HG02571 (cell line): ENCODE results near the gene AMH.

ENCODE experiments used
- ATAC-seq: cut with Tn5 transposase; IDR thresholded peaks from one replicate; pipeline ENCODE4 v1.9.1; 2021; ENCODE audit warnings: mild to moderate bottlenecking, moderate library complexity; ENCODE audit not compliant: unreplicated experiment

AMH gene

GRCh38 chr19:2219726-2220125 lies 29.4 kb upstream of the AMH start:
- no peak for ATAC-seq

- no peak for ATAC-seq
Measured at GRCh38 chr19:2221250-2221831, 27.8 kb upstream of the AMH start.

- no peak for ATAC-seq
Measured at GRCh38 chr19:2221918-2222317, 27.2 kb upstream of the AMH start.

GRCh38 chr19:2223391-2223790 lies 25.7 kb upstream of the AMH start:
- no peak for ATAC-seq

- no peak for ATAC-seq
Measured at GRCh38 chr19:2223959-2224358, 25.2 kb upstream of the AMH start.

DNA sequence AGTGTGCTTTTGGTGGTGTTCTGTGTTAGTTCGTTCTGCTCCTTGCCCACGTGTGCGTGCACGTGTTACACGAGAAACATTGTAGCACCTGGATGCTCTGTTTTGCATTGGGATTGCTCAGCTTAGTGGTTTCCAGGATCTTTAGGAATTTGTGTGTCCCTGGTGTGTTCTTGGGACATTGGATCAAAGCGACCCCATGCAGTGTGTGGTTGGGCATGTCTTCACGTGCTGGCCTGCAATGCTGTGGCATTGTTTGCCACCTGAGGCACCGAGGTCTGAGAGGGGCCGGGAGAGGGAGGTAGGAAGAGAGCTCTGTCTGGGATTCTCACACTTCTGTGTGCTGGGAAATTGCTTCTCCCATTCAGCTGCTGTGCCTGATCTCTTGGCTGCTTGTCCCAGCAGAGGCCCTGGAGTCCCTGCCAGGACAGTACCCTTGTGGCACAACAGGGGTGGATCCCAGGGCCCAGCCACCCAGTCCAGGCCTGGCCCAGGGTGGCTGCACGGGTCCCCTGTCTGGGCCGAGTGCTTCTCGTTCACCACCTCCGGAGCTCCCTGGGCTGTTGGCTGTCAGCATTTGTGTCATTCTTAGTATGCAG lies 24.3 kb upstream of the AMH start:
- ATAC-seq, result no peak

DNA sequence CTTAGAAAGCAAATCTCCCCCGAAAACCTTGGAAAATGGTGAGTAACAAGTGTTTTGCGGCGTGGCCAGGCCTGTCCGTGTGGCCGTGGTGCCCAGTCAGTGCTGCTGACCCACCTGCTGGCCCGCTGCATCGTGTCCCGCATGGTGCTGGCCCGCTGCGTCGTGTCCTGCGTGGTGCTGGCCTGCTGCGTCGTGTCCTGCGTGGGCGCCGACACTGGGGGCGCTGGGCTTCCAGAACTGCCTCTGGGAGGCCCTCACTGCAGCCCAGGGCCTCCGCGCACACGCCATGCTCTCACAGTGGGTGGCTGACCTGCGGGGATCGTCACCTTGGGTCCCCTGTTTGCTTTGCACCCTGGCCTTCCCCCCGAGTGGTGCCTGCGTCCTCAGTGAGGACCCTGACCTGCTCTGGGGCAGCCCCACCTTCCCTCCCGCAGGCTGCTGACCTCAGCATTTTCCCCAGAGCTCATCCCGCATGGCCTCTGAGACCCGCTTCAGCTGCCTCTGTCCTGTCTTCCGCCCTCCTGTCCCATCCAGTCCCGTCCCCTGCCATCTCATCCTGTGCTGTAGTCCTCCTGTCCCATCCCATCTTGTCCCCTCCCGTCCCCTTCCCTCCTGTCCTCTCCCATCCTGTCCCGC lies 23.6 kb upstream of the AMH start:
- ATAC-seq, result no peak

DNA sequence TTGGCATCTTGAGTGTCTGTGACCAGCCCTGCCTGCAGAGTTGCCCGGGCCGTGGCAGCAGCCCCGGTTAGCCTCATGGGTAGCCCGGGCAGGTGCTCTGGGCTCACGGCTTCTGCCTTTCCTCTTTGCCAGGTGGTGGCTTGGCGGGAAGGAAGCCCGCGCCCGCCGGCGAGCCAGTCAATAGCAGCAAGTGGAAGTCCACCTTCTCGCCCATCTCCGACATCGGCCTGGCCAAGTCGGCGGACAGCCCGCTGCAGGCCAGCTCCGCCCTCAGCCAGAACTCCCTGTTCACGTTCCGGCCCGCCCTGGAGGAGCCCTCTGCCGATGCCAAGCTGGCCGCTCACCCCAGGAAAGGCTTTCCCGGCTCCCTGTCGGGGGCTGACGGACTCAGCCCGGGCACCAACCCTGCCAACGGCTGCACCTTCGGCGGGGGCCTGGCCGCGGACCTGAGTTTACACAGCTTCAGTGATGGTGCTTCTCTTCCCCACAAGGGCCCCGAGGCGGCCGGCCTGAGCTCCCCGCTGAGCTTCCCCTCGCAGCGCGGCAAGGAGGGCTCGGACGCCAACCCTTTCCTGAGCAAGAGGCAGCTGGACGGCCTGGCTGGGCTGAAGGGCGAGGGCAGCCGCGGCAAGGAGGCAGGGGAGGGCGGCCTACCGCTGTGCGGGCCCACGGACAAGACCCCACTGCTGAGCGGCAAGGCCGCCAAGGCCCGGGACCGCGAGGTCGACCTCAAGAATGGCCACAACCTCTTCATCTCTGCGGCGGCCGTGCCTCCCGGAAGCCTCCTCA lies 22.9 kb upstream of the AMH start:
- no peak for ATAC-seq

DNA sequence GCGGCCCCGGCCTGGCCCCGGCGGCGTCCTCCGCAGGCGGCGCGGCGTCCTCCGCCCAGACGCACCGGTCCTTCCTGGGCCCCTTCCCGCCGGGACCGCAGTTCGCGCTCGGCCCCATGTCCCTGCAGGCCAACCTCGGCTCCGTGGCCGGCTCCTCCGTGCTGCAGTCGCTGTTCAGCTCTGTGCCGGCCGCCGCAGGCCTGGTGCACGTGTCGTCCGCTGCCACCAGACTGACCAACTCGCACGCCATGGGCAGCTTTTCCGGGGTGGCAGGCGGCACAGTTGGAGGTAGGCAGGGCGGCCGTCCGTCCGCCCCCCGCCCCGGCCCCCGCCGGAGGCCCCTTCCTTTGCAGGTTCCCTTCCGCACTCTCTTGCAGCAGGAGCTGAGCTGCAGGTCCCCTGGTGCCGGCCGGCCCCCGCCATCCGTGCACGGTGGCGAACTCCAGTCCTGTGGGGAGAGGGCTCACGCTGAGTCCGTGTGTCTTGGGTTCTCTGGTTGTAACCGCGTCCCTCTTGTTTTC lies 22.2 kb upstream of the AMH start:
- ATAC-seq, result no peak

DNA sequence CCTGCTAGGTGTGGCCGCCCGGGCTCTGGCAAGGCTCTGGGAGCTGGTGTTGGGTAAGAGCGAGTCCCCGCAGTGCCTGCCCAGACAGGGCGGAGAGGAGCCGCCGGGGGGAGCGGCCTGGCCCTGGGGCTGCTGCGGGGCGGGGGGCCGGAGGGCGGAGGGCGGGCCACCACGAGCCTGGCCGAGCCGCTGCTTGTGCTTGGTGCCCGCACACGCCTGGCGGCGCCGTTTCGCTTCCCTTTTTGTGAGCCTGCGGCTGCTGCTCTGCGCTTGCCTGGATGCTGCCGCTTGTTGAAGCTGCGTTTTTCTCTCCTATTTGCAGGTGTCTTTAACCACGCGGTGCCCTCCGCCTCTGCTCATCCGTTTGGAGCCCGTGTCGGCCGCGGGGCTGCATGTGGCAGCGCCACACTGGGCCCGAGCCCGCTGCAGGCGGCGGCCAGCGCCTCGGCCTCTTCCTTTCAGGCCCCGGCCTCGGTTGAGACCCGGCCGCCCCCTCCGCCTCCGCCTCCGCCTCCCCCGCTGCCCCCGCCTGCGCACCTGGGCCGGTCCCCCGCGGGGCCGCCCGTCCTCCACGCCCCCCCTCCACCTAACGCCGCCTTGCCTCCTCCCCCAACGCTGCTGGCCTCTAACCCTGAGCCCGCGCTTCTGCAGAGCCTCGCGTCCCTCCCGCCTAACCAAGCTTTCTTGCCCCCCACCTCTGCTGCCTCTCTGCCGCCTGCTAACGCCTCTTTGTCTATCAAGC lies 21.5 kb upstream of the AMH start:
- ATAC-seq, result no peak

DNA sequence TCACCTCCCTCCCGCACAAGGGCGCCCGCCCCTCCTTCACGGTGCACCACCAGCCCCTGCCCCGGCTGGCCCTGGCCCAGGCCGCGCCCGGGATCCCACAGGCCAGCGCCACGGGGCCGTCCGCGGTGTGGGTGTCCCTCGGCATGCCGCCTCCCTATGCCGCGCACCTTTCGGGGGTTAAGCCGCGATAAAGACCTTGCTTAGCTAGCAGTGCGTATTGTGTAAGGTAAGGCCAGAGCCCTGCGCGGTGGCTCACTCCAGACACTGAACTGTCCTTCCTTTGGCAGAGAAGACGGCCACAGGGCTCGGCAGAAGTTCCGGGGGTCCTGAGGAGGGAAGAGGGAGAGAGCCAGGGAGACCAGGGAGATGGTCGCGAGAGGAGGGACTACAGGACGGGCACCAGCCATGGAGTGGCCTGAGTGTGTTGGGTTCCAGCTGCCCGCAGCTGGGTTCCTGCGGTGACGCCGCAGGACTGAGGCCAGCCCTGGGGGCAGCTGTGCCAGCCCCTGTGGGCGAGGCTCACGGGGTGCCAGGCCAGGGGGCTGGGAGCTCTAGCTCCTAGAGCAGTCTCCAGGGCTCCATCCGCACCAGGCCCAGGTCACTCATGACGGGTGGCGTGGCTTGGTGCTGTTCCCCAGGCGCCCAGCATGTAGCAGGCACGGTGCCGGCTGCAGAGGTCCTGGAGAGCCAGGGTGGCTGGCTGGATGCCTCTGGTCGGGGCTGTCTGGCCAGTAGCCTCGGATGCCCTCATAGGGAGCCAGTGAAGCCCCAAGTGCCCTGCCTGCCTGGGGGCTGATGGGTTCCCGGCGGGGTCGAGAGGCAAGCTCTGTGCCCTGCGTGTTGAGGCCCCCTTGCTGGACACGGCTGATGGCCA lies 20.7 kb upstream of the AMH start:
- no peak for ATAC-seq

- no peak for ATAC-seq
Measured at GRCh38 chr19:2229103-2230032, 19.8 kb upstream of the AMH start.

GRCh38 chr19:2230033-2230531 lies 19.0 kb upstream of the AMH start:
- ATAC-seq, result no peak

DNA sequence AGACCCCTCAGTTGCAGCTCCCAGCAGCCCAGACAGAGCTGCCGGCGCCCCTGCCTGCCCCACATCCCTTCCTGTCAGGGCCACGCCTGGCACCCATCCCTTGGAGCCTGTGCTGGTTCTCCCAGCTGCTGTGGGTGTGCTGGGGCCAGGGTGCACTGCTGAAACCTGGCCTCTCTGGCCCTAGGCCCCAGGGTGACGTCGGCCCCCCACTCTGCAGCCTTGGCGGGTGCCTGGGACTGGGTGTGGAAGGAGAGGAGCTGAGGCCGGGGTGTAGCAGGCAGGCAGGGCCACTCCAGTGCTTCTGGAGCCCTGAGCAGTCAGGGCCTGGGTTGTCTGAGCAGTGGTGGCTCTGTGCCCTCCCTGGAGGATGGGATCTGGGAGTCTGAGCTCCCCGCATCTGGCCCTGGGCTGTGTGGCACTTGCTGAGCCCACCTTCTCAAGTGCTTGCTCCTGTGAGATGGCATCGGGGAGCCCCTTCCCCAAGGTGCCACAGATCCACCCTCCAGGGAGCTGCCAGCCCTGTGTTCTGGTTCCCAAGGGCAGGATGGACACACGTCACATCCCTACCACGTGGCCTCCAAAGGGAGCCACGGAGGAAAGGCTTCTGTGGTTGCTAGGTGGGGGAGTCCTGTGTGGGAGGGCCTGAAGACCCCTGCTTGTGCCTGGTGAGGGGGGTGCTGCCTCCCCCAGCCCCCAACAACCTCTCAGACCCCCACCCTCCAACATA lies 18.2 kb upstream of the AMH start:
- ATAC-seq, result no peak

- ATAC-seq, result no peak
Measured at GRCh38 chr19:2231621-2232221, 17.4 kb upstream of the AMH start.

- no peak for ATAC-seq
Measured at GRCh38 chr19:2232286-2233151, 16.6 kb upstream of the AMH start.
